NCI-H2227 treated with DMSO at 0.1 percent for 48 hours (cell line): ENCODE results near the gene DRAM2.

Source experiments
- DNase-seq: peaks from one replicate; lab custom pipeline; 2025; lab: John Stamatoyannopoulos, UW

DRAM2 gene

DNA sequence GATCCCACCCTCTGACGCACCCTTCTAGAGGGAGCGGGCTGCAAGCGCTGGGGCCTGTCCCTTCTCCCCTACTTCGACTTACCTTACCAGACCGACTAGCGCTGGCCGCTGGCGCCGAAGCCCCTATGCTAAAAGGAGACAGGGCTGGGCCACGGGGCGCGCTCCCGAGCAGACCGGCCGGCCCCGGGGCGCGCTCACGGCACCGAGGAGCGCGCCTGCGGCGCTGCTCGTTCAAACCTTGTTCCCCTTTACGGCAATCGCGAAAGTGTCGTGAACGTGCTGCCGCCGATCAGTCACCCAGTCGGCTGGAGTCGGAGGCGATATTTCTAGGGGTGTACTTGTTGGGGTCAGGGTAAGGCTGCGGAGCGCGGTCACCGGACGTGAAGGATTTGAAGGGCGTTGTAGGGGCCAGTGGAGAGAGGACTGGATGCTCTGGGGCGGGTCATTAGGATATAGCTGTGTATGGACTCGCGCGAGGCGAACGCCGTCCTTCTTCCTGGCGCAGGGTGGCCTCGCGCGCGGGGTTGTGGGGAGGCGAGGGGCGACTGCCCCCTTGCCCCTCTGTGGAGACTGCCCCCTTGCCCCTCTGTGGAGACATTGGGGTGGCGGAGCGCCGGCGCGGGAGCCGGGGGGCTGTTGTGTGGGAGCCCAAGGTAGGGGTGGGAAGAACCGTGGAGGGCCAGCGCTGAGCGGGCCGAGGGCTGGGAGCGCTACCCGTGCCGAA, at the start of gene DRAM2, which contains the start of gene CEPT1:
Gene DRAM2, minus strand, starts transcription at position 138 of the 724 bp plus-strand sequence. CDS start 8,539 bp downstream, outside the sequence.
Gene CEPT1, plus strand, starts transcription at position 268 of the 724 bp plus-strand sequence. CDS start 7,492 bp downstream, outside the sequence.
- peak; percentile 92 for DNase-seq

GRCh38 chr1:111184663-111185062, 44.8 kb upstream of the DRAM2 start:
- DNase-seq, result no peak

- DNase-seq, result no peak
These were observed 43.6 kb upstream of the DRAM2 start for GRCh38 chr1:111183308-111184069.

GRCh38 chr1:111182052-111182451, 42.2 kb upstream of the DRAM2 start:
- no peak for DNase-seq

DNA sequence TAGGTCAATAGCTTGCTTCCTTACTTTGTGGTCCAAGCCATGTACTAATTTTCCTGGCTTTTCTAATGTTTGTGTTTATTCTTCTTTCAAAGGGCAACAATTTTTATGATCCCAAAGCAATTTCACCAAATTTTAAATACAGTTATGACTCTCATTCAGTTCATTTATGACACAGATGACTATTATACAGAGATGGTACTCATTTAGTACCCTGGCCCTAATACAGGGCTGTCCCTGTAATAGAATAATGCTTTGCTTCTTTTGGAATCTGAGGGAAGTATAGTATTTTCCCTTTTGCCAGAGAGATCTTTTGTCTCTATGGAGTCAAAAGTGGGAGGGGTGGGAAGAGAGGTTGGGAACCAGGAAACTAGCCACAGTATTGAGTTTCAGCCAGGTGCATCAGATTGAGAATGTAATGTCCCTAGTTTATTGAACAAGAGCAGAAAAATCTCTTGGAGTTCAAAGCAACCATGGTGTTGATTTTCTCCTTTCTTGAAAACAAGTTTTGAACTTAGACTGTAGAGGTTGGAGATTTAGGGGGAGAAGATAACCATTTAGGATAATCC, 40.2 kb upstream of the DRAM2 start:
- DNase-seq, result no peak

- DNase-seq, result no peak
These were observed 36.8 kb upstream of the DRAM2 start for GRCh38 chr1:111176678-111177077.

DNA sequence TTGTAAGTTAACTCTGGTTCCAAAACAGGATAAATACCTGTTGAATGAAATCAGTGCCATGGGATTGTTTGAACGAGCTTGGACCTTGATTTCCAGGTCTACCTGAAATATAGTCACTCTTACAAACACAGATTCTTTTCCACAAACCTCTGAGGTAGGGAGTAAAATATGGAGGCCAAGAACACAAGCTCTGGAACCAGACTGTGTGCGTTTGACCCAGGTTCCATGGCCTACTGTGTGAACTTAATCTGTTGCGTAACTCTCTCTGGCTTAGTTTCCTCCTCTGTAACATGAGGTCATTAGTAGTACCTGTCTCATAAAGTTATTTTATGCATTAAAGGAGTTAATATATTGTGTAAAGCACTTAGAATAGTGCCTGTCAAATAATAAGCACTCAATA, 35.5 kb upstream of the DRAM2 start:
- no peak for DNase-seq

DNA sequence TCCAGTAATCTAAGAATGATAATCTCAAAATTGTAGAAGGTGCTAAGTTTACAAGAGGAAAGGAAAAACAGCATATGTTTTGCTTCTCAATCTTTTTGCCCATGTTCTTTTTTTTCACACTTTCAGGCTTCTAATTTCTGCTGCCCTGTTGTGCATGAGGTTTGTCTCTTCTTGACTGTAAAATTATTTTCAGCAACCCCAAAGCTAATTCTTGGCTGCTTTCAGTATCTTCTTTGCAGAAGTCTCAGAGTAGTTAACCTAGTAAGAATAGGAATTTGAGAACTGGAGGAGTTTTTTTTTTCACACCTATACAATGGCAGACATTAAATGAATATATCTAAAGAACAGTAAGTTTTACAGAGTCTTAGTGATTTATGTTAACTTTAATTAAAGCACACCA, 34.2 kb upstream of the DRAM2 start:
- no peak for DNase-seq

GRCh38 chr1:111172463-111172862, 32.6 kb upstream of the DRAM2 start:
- no peak for DNase-seq

GRCh38 chr1:111164151-111164550, 24.3 kb upstream of the DRAM2 start:
- no peak for DNase-seq

- DNase-seq, result no peak
These were observed 23.5 kb upstream of the DRAM2 start for GRCh38 chr1:111163363-111163762.

GRCh38 chr1:111162488-111162880, 22.6 kb upstream of the DRAM2 start:
- no peak for DNase-seq

DNA sequence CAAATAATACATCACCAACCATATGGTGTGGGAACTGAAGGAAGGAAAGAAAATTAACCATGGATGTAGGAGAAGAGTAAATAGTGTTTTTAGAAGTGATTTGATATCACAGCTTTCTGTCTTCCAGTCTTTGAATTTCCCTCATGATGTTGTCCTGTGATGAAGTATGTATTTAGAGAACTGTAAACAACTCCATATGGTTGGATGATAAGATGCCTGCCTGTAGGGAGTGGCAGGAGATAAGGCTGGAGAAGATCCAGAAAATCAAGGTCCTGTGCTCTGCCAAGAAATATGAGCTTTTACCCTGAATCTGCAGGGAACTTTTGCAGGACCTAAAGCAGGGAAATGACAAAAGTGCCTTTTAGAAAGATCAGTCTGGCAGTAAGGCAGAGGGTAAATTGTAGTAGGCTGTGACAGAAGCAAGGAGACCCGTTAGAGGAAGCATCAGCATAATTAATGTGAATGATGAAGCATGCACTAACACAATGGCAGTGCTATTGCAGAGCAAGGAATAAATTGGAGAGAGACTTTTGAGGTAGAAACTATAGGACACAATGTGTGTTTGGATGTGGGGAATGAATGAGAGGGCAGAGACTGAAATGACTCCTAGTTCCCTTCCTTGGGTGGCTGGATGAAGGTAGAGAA, 22.1 kb upstream of the DRAM2 start:
- no peak for DNase-seq

GRCh38 chr1:111157431-111157830, 17.5 kb upstream of the DRAM2 start:
- DNase-seq, result no peak

- no peak for DNase-seq
These were observed 14.4 kb upstream of the DRAM2 start for GRCh38 chr1:111154021-111154999.

DNA sequence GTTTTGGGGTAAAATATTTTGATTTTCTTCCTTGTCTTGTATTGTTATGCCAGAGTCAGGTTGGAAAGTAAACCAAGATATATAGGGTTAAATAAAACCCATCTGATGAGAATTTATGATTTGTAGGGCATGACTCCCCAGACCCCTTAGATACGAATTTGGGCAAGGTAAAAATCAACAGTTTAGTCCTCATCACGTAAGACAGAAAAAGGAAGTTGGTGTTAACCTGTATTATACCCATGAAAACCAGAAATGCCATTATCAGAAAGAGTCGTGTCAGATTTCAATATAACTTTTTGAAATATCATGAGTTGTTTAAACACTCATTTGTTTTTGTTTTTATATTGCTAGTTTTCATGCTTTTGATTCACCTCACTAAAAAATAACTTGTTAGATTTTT, 11.9 kb upstream of the DRAM2 start:
- no peak for DNase-seq

- no peak for DNase-seq
These were observed 8.5 kb upstream of the DRAM2 start for GRCh38 chr1:111148376-111148881.

GRCh38 chr1:111147948-111148347, 8.1 kb upstream of the DRAM2 start:
- DNase-seq, result no peak

DNA sequence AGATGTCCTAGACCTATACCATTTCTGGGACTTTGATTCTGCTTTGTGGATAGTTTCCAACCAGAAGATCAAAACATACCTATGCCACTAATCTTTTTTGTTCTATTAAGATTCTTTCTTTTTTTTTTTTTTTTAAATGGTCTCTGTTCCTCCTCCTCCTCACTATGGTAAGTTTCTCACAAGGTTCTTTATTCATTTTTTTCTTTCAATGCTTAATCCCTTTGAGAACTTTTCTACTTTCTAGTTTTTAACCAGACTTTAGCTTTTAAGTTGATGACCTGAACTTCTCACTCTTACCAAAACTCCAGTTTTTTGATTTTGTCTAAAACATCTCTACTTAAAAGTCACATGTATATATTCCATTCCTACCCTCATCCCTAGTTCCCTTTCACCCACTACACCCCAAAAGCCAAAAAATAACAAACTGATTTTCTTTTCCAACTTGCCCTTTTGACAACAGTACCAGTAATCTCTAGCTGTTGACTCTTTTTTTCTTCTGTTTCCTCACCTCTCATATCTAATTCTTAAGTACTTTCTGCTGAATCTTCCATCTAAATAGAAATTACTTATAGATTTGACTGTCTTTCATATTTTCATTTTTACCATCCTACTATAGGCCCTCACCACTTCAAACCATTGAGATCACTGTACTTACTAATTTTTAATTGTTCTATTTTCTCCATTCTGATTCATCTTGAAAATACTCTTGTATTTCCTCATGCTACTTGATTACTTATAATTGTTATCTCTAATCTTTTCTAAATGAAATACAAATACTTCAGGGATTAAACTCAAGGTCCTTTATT, 6.3 kb upstream of the DRAM2 start:
- DNase-seq, result no peak

GRCh38 chr1:111145542-111145941, 5.6 kb upstream of the DRAM2 start:
- no peak for DNase-seq
